HepG2 (cell line): ENCODE measurements around the gene SRSF1. TPM values are rescaled to one million over a fixed set of nuclear protein-coding genes. Genes with fewer than 3 reads are reported as not detected.
A peak's percentile ranks its signal among the peaks of the same experiment; 100 is the strongest.

ENCODE experiments used
- ATAC-seq: fragments of 200-7000 bp; cut with Tn5 transposase; 3 replicates; pipeline ENCODE4 v1.9.1; 2020; ENCODE audit warnings: mild to moderate bottlenecking, moderate library complexity
- BruUV-seq: library from RNA; stranded (reverse); fragments of 400-500 nt; replicated peaks from 2 replicates; lab custom pipeline; 2021; lab: Mats Ljungman, UMichigan
- CTCF ChIA-PET: fragments of 300-600 bp; formaldehyde crosslinking; extraction: SDS; loops from one replicate; lab custom pipeline; 2021; ENCODE audit warnings: low total read pairs, inconsistent platforms, low intra/inter-chr PET ratio; lab: Yijun Ruan, JAX
- POLR2A ChIA-PET: fragments of 350-600 bp; sonication (Branson Sonifier 250); formaldehyde crosslinking; loops from one replicate; lab custom pipeline; 2020; ENCODE audit warnings: antibody characterized with exemption, inconsistent platforms; lab: Yijun Ruan, JAX
- DNase-seq: peaks from one replicate; pipeline ENCODE4 v3.0.0-alpha.2; 2015; ENCODE audit warnings: low spot score
- FAIRE-seq: peaks from 3 replicates; lab custom pipeline; 2011; peaks lifted over from hg19 to GRCh38; lab: Jason Lieb, UNC
- H2AFZ ChIP-seq: one replicate; pipeline ENCODE4 v1.6.1; 2011; ENCODE audit warnings: low read length, inconsistent platforms
- H3K27ac ChIP-seq: fragments of 300-600 bp; 3 replicates; pipeline ENCODE4 v1.8.0; 2011; ENCODE audit warnings: mixed run types, mild to moderate bottlenecking, mixed read lengths, low read length, inconsistent platforms; ENCODE audit not compliant: insufficient read depth; ENCODE audit errors: extremely low read length
- H3K27me3 ChIP-seq, 2 experiments: fragments of 200-600 bp in 1 of 2; 2 replicates in 1 of 2; 3 replicates in 1 of 2; pipeline versions ENCODE4 v1.6.0 to v1.8.0; 2011; ENCODE audit warnings: low read length in 2 of 2, mild to moderate bottlenecking in 2 of 2, moderate library complexity in 2 of 2, inconsistent platforms in 1 of 2; ENCODE audit not compliant: insufficient read depth in 2 of 2, control insufficient read depth in 1 of 2
- H3K36me3 ChIP-seq, 2 experiments: fragments of 200-600 bp in 1 of 2; replicated peaks in 1 of 2; 2 replicates in 1 of 2; 3 replicates in 1 of 2; pipeline versions ENCODE4 v1.5.1 to v1.8.0; 2011; ENCODE audit warnings: low read length in 2 of 2, inconsistent platforms in 1 of 2; ENCODE audit not compliant: insufficient read depth in 2 of 2, control insufficient read depth in 1 of 2
- H3K4me1 ChIP-seq: 2 replicates; pipeline ENCODE4 v1.5.1; 2012; ENCODE audit warnings: low read length, inconsistent platforms; ENCODE audit not compliant: insufficient read depth
- H3K4me2 ChIP-seq: 2 replicates; pipeline ENCODE4 v1.6.0; 2011; ENCODE audit warnings: low read depth, low read length, inconsistent platforms
- H3K4me3 ChIP-seq, 3 experiments: fragments of 200-600 bp in 1 of 3; sonication (generic), shearing (Covaris generic) in 1 of 3; replicated peaks in 1 of 3; 2 replicates each; pipeline ENCODE4 v1.5.1; 2011 to 2016; ENCODE audit warnings: low read length in 3 of 3, inconsistent platforms in 2 of 3, low read depth in 2 of 3, mild to moderate bottlenecking in 2 of 3, control low read depth in 1 of 3, mixed read lengths in 1 of 3; ENCODE audit not compliant: insufficient read depth in 1 of 3
- H3K79me2 ChIP-seq: one replicate; pipeline ENCODE4 v1.6.1; 2011; ENCODE audit warnings: low read length, inconsistent platforms; ENCODE audit not compliant: insufficient read depth
- H3K9ac ChIP-seq: 2 replicates; pipeline ENCODE4 v1.6.0; 2011; ENCODE audit warnings: mild to moderate bottlenecking, low read depth, low read length, inconsistent platforms; ENCODE audit not compliant: insufficient read depth
- H3K9me3 ChIP-seq: 2 replicates; pipeline ENCODE4 v1.5.1; 2012; ENCODE audit warnings: mild to moderate bottlenecking, low read length
- H4K20me1 ChIP-seq: 2 replicates; pipeline ENCODE4 v1.6.0; 2011; ENCODE audit warnings: inconsistent platforms, mild to moderate bottlenecking, low read length, moderate library complexity; ENCODE audit not compliant: insufficient read depth
- BRD4 ChIP-seq: sonication (generic); formaldehyde crosslinking; IDR thresholded peaks from 2 replicates; pipeline ENCODE4 v1.4.0; 2020; ENCODE audit warnings: missing genetic modification reagents
- CHD4 ChIP-seq: fragments of 200-600 bp; sonication (generic); IDR thresholded peaks from 2 replicates; pipeline ENCODE4 v1.7.0; 2017; ENCODE audit warnings: mild to moderate bottlenecking, low read length, borderline replicate concordance
- MAZ ChIP-seq, 2 experiments: sonication (generic) in 1 of 2; formaldehyde crosslinking in 1 of 2; IDR thresholded peaks; 2 replicates each; pipeline versions ENCODE4 v1.5.0 to v1.6.1; 2012 to 2020; ENCODE audit warnings: low read depth in 2 of 2, mild to moderate bottlenecking in 2 of 2, borderline replicate concordance in 1 of 2, improper control_type of control experiment in 1 of 2, low read length in 1 of 2, missing genetic modification reagents in 1 of 2, moderate library complexity in 1 of 2
- MYC ChIP-seq: sonication (generic); formaldehyde crosslinking; IDR thresholded peaks from 2 replicates; pipeline ENCODE4 v1.9.0; 2021; ENCODE audit warnings: missing genetic modification reagents, borderline replicate concordance
- SIN3A ChIP-seq: IDR thresholded peaks from 2 replicates; pipeline ENCODE4 v1.6.1; 2011; ENCODE audit warnings: low read depth, mild to moderate bottlenecking, control low read depth, low read length, borderline replicate concordance
- ZFY ChIP-seq: sonication (generic); formaldehyde crosslinking; IDR thresholded peaks from 2 replicates; pipeline ENCODE4 v1.4.0; 2020; ENCODE audit warnings: missing genetic modification reagents
- ZNF441 ChIP-seq: sonication (generic); formaldehyde crosslinking; IDR thresholded peaks from 2 replicates; pipeline ENCODE4 v1.7.0; 2021; ENCODE audit warnings: missing genetic modification reagents, borderline replicate concordance
- WGBS: methylation state at CpG from one replicate; pipeline ENCODE4 v1.1.6; 2017; ENCODE audit warnings: low lambda C conversion rate; 5-methylcytosine and 5-hydroxymethylcytosine counted together
- in situ Hi-C: cut with HindIII; loops from 2 replicates; pipeline ENCODE4 v1.10.0; 2017; ENCODE audit warnings: low pct_unique_long_range_greater_than_20kb; ENCODE audit not compliant: extremely low pct_ligation_motif_present
- intact Hi-C: fragments of 100-400 bp; cut with micrococcal nuclease; formaldehyde crosslinking; loops from one replicate; pipeline ENCODE4 v1.10.0; 2022; ENCODE audit not compliant: unreplicated experiment
- polyA plus RNA-seq, 8 experiments: library from polyadenylated mRNA; depleted of rRNA in 3 of 8; stranded (reverse) in 7 of 8; unstranded in 1 of 8; fragments of >200 nt; fragmentation: Illumina TruSeq in 4 of 8; extraction: Trizol in 4 of 8; gene quantifications; 2 replicates each; pipeline versions ENCODE4 v1.2.1 to v1.2.3, GENCODE V29; 2011 to 2016; ENCODE audit warnings: low read depth in 4 of 8, missing spikeins in 1 of 8, mixed read lengths in 1 of 8; ENCODE audit not compliant: insufficient read depth in 1 of 8
- total RNA-seq, 5 experiments: library from RNA; depleted of rRNA; stranded (reverse); fragments of >200 nt; fragmentation: Illumina TruSeq; extraction: Trizol; gene quantifications; 2 replicates each; pipeline ENCODE4 v1.2.3, GENCODE V29; 2016; ENCODE audit warnings: low read depth in 1 of 5
- TF ChIP-seq, protein P1 (sequence below): sonication (generic); formaldehyde crosslinking; IDR thresholded peaks from 2 replicates; pipeline ENCODE4 v1.5.0; 2020; ENCODE audit warnings: mild to moderate bottlenecking, low read depth, missing genetic modification reagents, borderline replicate concordance
- TF ChIP-seq, protein P2 (sequence below): sonication (generic); formaldehyde crosslinking; IDR thresholded peaks from 2 replicates; pipeline ENCODE4 v1.4.0; 2020; ENCODE audit warnings: missing genetic modification reagents
- TF ChIP-seq, protein P3 (sequence below): sonication (generic); formaldehyde crosslinking; IDR thresholded peaks from 2 replicates; pipeline ENCODE4 v1.4.0; 2020; ENCODE audit warnings: mild to moderate bottlenecking, low read depth, missing genetic modification reagents

SRSF1 gene
- total and polyA plus RNA-seq, 2 of the 13 experiments (the other 11 are each of a cell fraction or from before 2014, with no cell fraction given): 142 to 445 TPM

DNA sequence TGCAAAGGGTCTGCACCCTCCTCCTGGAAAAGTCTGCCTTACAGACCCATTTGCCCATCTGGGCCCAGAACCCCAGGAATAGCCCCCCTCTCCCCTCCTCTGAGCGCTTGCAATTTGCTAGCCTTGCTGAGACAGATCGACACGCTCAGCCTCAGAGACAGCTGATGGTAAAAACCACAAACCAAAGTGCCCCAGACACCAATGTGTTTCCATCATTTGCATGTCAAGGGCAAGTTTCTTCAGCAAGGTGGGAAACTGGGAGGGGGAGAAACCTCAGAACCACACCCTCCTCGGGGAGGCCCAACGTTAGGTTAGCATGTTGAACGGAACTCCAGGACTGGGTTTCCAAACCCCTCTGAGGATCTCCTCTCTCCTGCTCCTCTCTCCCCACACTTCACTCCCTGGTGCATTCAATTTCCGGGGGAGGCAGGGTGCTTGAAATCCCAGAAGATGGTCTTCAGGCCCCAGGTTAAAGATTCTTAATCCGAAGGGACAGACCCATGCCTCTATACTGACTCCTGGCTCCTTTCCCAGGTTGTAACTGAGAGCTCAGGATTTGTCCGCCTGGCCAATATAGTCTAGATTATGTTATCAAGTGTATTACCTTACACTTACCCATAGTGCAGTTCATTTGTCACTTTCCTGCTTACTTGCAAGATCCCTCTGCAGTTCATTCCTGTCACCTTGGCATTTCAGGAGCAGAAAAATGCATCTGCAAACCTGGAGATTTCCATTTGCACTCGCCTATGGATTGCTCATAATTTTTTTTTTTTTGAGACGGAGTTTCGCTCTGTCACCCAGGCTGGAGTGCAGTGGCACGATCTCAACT lies 50.5 kb downstream of the SRSF1 start:
- H3K27me3 ChIP-seq: peaks cover 16 to 44% of the 10 kb centered on the region in 2 experiments
- H3K4me2 ChIP-seq: peak overlapping the region; percentile 100; the same call in 1 of the 2 replicates
- H3K27ac ChIP-seq: no peak overlapping the region
- peaks cover 65% of the 10 kb centered on the region for H3K4me1 ChIP-seq
- POLR2A ChIA-PET: interaction anchor here (0.9 to 6.6 kb wide), 7 partner anchors 10 to 95 kb away, joined by 3 to 35 read pairs (median 5); partner anchors contain the start of gene SRSF1
- H3K9me3 ChIP-seq: no peaks in the 10 kb centered on the region
- H2AFZ ChIP-seq: no peak overlapping the region
- H4K20me1 ChIP-seq: no peaks in the 10 kb centered on the region
- no peak overlapping the region for H3K9ac ChIP-seq
- in situ Hi-C loops: no loop called here
- H3K36me3 ChIP-seq: no peaks in the 10 kb centered on the region
- TF ChIP-seq ZNF441 (CRISPR knock-in tag): peak; percentile 87
- TF ChIP-seq, protein P1, sequence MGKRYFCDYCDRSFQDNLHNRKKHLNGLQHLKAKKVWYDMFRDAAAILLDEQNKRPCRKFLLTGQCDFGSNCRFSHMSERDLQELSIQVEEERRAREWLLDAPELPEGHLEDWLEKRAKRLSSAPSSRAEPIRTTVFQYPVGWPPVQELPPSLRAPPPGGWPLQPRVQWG (CRISPR knock-in tag): no peak
- CTCF ChIA-PET: no interaction called here
- FAIRE-seq: no peak
- peak overlapping the region in 1 of 3 experiments; percentile 92; a peak in 1 of 6 replicates for H3K4me3 ChIP-seq
- intact Hi-C loops: loop anchor here (2.0 kb wide), 1 partner anchor 30 kb away; no protein-coding TSS in a partner anchor
- WGBS: 21% methylated on average over 11 of the region's 13 CpGs
- BruUV-seq: no TSS peak
- DNase-seq: no peak
- no peak for ATAC-seq
- no peaks in the 10 kb centered on the region for H3K79me2 ChIP-seq

DNA sequence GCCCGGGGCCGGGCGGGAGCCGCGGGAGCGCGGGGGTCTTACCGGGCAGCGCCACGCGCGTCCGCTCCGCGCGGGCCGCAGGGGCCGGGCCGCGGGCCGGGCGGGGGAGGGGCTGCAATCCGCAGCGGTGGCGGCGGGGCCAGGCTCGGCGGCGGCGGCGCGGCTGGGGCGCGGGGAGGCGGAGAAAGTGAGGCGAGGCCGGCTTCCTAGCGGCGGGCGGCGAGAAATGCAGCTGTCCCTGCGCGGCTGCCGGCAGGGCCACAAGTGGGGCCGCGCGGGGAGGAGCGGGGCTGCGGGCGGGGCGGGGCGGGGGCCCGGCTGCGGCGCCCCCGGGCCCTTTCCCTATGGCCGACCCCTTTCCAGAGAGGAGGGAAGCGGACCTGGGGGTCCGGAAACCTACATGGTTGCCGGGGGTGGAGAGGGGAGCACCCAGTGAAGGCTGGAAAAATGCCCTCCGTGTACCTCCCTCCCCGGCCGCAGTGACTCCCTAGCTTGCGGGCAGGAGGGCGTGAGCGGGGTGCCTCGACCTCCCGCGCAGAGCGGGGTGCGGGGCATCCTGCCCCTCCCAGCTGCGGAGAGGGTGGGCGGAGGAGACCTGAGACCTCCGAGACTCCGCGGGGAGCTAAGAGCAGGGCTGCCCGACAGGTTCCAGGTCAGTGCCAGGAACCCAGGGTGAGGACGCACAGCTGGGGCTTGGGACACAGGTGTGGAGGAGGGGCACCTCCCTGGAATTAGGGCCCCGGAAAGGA lies 51.7 kb downstream of the SRSF1 start, which contains the start of gene CUEDC1:
TSS of gene CUEDC1 (minus strand) at position 230 of the 749 bp plus-strand sequence. CDS start 69,848 bp downstream, outside the sequence.
- POLR2A ChIA-PET: interaction anchor here (0.6 to 6.6 kb wide), 12 partner anchors 8 to 94 kb away, joined by 3 to 35 read pairs (median 5); partner anchors contain the start of gene SRSF1
- in situ Hi-C loops: no loop called here
- peak within 1 kb of the TSS; percentile 84 for H3K9ac ChIP-seq
- peaks cover 16 to 39% of the 10 kb centered on the region in 2 experiments for H3K27me3 ChIP-seq
- CTCF ChIA-PET: interaction anchor here (1.3 kb wide), 1 partner anchor 98 kb away, joined by 3 read pairs; no protein-coding TSS in a partner anchor
- no peak for FAIRE-seq
- DNase-seq: no peak
- WGBS: under 1% methylated on average over 16 of the region's 79 CpGs
- H2AFZ ChIP-seq: no peak within 1 kb of the TSS
- H4K20me1 ChIP-seq: no peaks in the 10 kb centered on the region
- H3K4me2 ChIP-seq: peak within 1 kb of the TSS; percentile 100
- no peaks in the 10 kb centered on the region for H3K9me3 ChIP-seq
- BruUV-seq: no TSS peak
- H3K79me2 ChIP-seq: no peaks in the 10 kb centered on the region
- peak; percentile 75 for ATAC-seq
- H3K36me3 ChIP-seq: no peaks in the 10 kb centered on the region
- peaks cover 65% of the 10 kb centered on the region for H3K4me1 ChIP-seq
- peak within 1 kb of the TSS; percentile 71 to 92 (median 73) for H3K4me3 ChIP-seq
- intact Hi-C loops: loop anchor here (2.0 kb wide), 1 partner anchor 15 kb away; no protein-coding TSS in a partner anchor
- H3K27ac ChIP-seq: peak within 1 kb of the TSS; percentile 15
- TF ChIP-seq CHD4 (no peak), MYC (CRISPR knock-in tag) (0 out of 2 replicates have a peak, but pooled peaks have one; percentile 39), ZFY (CRISPR knock-in tag) (peak; percentile 55), MAZ (IDR thresholded peaks at IDR 0.05; ENCODE audit: borderline replicate concordance, low read depth, low read length) (no peak), MAZ (CRISPR knock-in tag; IDR thresholded peaks at IDR 0.05; ENCODE audit: low read depth) (0 out of 2 replicates have a peak, but pooled peaks have one; percentile 27), SIN3A (peak; percentile 44; the same call in 1 of the 2 replicates), BRD4 (CRISPR knock-in tag) (no peak)
- TF ChIP-seq, protein P2, sequence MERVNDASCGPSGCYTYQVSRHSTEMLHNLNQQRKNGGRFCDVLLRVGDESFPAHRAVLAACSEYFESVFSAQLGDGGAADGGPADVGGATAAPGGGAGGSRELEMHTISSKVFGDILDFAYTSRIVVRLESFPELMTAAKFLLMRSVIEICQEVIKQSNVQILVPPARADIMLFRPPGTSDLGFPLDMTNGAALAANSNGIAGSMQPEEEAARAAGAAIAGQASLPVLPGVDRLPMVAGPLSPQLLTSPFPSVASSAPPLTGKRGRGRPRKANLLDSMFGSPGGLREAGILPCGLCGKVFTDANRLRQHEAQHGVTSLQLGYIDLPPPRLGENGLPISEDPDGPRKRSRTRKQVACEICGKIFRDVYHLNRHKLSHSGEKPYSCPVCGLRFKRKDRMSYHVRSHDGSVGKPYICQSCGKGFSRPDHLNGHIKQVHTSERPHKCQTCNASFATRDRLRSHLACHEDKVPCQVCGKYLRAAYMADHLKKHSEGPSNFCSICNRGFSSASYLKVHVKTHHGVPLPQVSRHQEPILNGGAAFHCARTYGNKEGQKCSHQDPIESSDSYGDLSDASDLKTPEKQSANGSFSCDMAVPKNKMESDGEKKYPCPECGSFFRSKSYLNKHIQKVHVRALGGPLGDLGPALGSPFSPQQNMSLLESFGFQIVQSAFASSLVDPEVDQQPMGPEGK (CRISPR knock-in tag): peak; percentile 61
- TF ChIP-seq, protein P3, sequence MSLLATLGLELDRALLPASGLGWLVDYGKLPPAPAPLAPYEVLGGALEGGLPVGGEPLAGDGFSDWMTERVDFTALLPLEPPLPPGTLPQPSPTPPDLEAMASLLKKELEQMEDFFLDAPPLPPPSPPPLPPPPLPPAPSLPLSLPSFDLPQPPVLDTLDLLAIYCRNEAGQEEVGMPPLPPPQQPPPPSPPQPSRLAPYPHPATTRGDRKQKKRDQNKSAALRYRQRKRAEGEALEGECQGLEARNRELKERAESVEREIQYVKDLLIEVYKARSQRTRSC (CRISPR knock-in tag): no peak
